Measurements from ENCODE around the gene RAMACL. TPM values are rescaled to one million over a fixed set of nuclear protein-coding genes. Genes with fewer than 3 reads are reported as not detected.

Gene RAMACL
- total RNA-seq, 4 donors from 2014 or later: 3.7 to 13.4 (median 9.0) TPM

DNA sequence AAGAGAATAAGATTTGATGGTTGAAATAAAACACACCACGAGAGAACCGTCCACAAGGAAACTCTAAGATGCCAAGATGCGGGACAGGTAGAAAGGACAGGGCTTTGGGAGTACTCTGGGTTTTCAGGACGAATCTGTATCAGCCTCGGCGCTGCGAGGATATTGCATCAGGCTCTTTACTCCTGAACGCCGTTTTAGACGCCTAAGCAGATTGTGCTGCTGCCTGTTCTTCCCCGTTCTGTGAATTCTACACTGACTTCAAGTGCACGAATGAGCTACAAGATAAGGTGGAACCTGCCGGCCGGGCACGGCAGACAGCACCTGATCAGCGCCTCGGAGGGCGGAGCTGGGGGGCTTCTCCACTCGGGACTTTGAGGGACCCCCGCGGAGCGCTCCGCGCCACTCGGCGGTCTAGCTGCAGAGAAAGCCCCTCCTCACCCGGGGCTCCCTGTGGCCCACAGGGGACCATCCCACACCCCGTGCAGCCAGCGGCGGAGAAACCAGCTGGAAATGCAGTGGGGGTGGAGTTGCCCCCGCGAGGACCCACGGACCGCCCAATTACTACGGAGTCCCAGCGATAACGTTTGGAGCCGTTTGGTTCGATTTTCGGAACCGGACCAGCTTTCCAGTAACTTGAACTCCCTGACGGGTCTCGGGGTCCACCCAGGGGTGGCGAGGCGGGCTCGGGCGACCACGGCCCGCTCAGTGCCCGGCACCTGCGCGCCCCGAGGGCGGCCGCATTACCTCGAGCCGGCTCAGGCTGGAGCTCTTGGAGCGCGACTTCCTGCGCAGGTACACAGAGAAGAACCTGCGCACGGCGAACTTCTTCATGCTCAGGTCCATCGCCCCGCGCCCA lies 39.9 kb upstream of the RAMACL start:
- H3K4me1 ChIP-seq: peaks cover 40 to 52% of the 10 kb centered on the region in 2 donors
- intact Hi-C loops (cut with DNase I): no loop called here
- H3K27ac ChIP-seq: peak overlapping the region; percentile 89 to 98 (median 89)
- no peak for TF ChIP-seq POLR2A (IDR thresholded peaks at IDR 0.05)
- TF ChIP-seq, protein P1, sequence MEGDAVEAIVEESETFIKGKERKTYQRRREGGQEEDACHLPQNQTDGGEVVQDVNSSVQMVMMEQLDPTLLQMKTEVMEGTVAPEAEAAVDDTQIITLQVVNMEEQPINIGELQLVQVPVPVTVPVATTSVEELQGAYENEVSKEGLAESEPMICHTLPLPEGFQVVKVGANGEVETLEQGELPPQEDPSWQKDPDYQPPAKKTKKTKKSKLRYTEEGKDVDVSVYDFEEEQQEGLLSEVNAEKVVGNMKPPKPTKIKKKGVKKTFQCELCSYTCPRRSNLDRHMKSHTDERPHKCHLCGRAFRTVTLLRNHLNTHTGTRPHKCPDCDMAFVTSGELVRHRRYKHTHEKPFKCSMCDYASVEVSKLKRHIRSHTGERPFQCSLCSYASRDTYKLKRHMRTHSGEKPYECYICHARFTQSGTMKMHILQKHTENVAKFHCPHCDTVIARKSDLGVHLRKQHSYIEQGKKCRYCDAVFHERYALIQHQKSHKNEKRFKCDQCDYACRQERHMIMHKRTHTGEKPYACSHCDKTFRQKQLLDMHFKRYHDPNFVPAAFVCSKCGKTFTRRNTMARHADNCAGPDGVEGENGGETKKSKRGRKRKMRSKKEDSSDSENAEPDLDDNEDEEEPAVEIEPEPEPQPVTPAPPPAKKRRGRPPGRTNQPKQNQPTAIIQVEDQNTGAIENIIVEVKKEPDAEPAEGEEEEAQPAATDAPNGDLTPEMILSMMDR (IDR thresholded peaks at IDR 0.05): no peak
- WGBS, 2 donors: 3 to 6% methylated on average over 15 to 16 of the region's 66 CpGs
- no peaks in the 10 kb centered on the region for H3K36me3 ChIP-seq
- H3K27me3 ChIP-seq: no peaks in the 10 kb centered on the region
- H3K4me3 ChIP-seq (replicated peaks in 1 of 3): peak overlapping the region; percentile 75 to 97 (median 82)
- peak; percentile 72 to 76 for DNase-seq
- no peaks in the 10 kb centered on the region for H3K9me3 ChIP-seq

DNA sequence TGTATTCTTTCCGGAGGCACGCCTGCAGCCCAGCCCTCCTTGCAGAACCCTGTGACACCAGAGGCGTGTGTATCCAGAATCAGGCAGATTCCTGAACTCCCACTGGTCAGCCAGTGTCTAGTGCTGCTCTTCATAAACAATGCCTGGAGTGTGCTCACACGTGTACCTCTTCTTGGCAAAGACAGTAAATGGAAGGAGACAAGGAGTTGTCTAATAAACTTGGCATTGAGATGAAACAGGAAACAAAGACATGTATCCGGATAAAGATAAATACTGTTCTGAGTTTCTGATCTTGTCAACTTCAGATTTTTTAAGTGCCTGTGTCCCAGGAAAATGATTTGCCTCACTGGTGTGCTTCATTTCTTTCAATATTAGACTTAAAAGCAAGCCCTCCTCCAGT lies 38.9 kb upstream of the RAMACL start:
- Histone ChIP-seq H3K4me3 (replicated peaks in 1 of 3) (peak overlapping the region in 1 of 3 donors; percentile 82), H3K36me3 (no peaks in the 10 kb centered on the region), H3K27ac (peak overlapping the region in 2 of 3 donors; percentile 89 to 98), H3K9me3 (no peaks in the 10 kb centered on the region), H3K27me3 (no peaks in the 10 kb centered on the region), H3K4me1 (peaks cover 50 to 63% of the 10 kb centered on the region in 2 donors)
- intact Hi-C loops (cut with DNase I): no loop called here
- peak; percentile 51 to 62 for DNase-seq
- WGBS, 2 donors: 27 to 44% methylated on average over 5 of the region's 5 CpGs
- TF ChIP-seq POLR2A (IDR thresholded peaks at IDR 0.05): peak in 1 of 2 donors; percentile 31
- TF ChIP-seq, protein P1 (IDR thresholded peaks at IDR 0.05): no peak

DNA sequence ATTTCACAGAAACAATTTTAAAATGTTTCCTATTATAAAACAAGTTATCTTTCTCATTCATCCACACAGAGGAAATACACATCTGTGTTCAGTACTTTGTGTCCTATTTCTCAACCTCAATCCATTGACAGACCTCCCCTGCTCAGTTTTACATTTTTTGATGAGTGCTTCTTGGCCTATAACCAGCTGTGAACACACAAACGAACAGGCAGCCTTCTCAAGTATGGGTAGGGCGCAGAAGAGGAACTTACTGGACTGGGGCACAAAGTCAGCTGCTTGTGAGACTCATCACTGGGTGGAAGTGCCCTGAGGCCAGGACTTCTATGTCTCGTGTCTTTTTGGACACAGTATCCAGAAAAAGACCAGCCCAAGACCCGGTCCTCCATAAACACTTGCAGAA lies 37.8 kb upstream of the RAMACL start:
- H3K27me3 ChIP-seq: no peaks in the 10 kb centered on the region
- DNase-seq: peak; percentile 74 to 76
- H3K9me3 ChIP-seq: no peaks in the 10 kb centered on the region
- TF ChIP-seq POLR2A (IDR thresholded peaks at IDR 0.05): peak in 1 of 2 donors; percentile 56
- TF ChIP-seq, protein P1 (IDR thresholded peaks at IDR 0.05): no peak
- peaks cover 61 to 72% of the 10 kb centered on the region in 2 donors for H3K4me1 ChIP-seq
- H3K27ac ChIP-seq: peak overlapping the region; percentile 65 to 98 (median 89)
- intact Hi-C loops (cut with DNase I): no loop called here
- no peak overlapping the region for H3K4me3 ChIP-seq (replicated peaks in 1 of 3)
- 51 to 54% methylated on average over 4 of the region's 4 CpGs for WGBS, 2 donors
- H3K36me3 ChIP-seq: no peaks in the 10 kb centered on the region

DNA sequence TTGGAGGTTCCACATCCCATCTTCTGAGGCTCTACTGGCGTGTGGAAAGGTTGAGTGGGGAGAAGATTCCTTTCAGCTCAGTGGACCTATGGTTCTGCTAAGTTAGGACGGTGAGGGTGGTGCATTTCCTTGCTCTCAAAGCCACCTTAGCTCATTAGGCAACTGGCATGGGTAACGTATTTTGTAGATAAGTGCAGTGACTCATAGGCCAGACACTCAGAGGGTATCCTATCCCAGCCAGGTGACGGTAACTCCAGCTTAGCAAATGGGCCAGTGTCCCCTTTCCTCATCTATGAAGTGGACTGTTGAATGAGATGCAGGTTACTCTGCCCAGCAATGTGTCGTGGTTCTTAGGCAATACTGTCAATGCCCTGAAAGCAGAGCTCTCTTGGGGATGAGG lies 36.8 kb upstream of the RAMACL start:
- no peak overlapping the region for H3K4me3 ChIP-seq (replicated peaks in 1 of 3)
- peak overlapping the region; percentile 27 to 98 (median 65) for H3K27ac ChIP-seq
- H3K9me3 ChIP-seq: no peaks in the 10 kb centered on the region
- no peaks in the 10 kb centered on the region for H3K36me3 ChIP-seq
- H3K4me1 ChIP-seq: peaks cover 65 to 75% of the 10 kb centered on the region in 2 donors
- no peak for DNase-seq
- TF ChIP-seq POLR2A (IDR thresholded peaks at IDR 0.05): no peak
- TF ChIP-seq, protein P1 (IDR thresholded peaks at IDR 0.05): no peak
- intact Hi-C loops (cut with DNase I): no loop called here
- H3K27me3 ChIP-seq: no peaks in the 10 kb centered on the region
- WGBS, 2 donors: 65 to 91% methylated on average over 5 of the region's 5 CpGs

DNA sequence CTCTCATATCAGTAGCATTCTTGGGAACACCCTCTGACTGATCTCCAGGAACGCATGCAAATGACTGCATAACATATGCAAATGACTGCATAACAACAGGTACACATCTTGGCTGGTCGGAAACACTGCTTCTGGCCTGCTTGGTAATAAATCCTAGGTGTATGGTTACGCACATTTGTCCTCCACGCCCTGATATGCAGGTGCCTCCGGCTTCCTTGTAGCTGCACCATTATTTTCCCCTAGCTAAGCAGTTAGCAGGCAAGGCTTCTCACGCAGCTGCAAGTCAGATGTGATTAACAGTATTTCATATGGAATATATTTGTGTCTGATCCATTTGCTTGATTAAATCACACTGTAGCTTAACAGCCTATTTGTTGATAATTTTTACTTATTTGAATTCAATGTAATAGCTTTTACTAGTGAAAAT lies 34.6 kb upstream of the RAMACL start:
- no peak for DNase-seq
- Histone ChIP-seq H3K27me3 (no peaks in the 10 kb centered on the region), H3K4me3 (replicated peaks in 1 of 3) (no peak overlapping the region), H3K4me1 (peaks cover 75 to 88% of the 10 kb centered on the region in 2 donors), H3K36me3 (no peaks in the 10 kb centered on the region), H3K9me3 (no peaks in the 10 kb centered on the region), H3K27ac (peak overlapping the region; percentile 90 to 98 (median 94))
- intact Hi-C loops (cut with DNase I): no loop called here
- TF ChIP-seq POLR2A (IDR thresholded peaks at IDR 0.05): no peak
- TF ChIP-seq, protein P1 (IDR thresholded peaks at IDR 0.05): no peak
- whole genome bisulfite sequencing, 2 donors: 93 to 94% methylated on average over 6 of the region's 6 CpGs
